ENCODE data around the gene SEMA6D.

The SEMA6D gene

DNA sequence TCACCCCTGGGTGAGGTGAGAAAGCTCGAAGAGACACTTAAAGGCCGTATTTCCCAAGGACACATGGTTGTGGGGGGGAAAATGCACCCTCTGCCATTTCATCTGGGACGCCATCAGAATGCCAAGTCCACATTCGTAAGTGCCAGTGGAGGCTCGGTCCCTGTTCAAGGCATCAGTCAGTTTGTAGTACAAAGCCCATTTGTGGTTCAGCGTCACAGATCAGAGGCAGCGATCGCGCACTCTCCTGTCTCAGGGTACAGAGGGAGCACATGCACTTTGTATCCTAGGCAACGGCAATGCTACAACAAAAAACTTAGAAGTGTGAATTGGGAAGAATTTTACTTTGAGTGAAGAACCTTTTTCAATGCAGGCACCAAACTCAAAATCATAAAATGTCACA is 27.2 kb downstream of the SEMA6D start:
- DNase-seq, result no peak

DNA sequence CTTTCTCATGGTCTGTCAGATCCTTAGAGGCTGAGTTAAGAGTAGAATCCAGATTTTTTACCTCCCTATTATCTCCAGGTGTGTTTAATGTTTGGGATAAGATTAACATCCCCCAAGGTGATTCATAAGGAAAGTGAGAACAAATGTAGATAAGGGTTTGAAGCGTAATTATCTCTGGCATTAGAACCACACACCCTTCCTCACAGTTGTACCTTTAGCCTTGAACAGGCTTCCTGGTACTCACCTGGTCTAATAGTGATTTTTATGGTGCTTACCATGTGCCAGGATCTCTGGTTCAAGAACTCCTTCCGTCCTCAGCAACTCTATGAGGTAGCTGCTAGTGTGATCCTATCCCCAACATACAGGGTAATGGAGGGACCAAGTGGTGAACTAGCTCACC is 27.7 kb downstream of the SEMA6D start:
- DNase-seq, result no peak

- DNase-seq, result no peak
These were observed 29.2 kb downstream of the SEMA6D start for GRCh38 chr15:47746516-47746915.

DNA sequence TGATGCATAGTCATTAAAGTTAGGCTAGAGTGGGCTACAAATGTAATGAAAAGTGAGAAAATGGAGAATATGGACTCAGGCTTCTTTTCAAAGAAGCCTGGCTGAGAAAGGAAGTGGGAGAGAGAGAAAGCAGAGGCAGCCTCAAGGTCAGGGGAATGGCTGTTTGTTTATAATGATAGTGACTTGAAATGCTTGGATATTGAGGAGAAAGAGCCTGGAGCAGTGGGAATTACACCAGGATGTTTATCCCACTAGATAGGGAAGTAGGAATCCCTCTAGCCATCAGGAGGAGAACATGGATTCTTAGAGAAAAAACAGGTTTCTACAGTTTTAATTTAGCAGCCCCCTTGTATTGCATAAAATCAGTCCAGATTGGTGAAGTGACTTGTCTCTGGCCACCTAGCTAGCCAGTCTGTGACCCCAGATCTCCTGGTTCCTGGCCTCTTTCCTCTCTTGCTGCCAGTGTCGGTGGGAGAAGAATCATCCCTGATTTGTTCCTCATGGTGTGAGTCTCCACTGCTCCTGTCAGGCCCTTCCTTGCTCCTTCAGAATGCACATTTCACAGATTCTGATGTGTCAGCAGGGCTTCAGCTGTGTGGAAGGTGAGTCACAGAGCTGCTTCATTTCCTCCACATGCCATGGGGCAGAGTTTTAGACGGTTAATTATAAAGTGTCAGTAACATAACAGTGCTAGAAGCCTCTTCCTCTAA is 32.9 kb downstream of the SEMA6D start:
- DNase-seq, result no peak

DNA sequence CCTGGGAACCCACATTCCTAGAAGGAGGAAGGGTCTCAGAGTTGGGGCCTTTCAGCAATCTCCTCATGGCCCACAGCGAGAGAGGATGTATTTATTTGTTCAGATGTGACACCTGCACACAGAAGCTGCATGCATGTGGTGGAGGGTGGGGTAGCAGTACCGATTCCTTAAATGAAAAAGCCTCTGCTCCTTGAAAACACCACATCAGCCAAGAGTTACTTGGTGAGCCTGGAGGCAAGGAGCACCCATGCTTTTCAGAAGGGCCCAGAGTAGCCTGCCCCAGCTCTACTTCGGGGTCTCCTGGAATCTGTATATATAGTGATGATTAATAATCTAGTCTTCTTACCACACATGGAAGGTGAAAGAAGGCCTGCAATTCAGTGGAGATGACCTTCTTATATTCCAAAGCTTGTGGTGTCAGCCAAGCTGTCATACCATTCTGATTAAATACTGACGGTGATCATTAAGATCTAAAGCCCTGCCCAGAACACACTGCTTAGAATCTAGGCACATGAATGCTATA is 33.5 kb downstream of the SEMA6D start:
- DNase-seq, result no peak

DNA sequence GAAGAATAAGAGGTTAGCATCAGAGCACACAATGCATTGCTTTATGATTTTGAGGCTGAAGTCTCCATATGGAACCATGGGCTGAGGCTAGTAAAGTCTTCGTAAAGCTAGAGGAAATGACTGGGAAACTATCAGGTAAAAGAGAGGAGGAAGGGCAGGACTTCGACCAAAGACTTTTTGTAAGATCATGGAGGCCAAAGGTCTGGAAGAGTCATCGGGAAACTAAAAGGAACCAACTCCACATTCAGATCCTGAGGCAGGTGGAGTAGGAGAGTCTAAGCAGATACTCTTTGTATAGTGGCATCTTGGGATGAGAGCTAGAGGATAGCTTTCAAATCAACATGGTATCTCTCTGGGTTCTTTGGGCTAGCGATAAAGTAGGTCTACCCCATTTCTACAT is 36.3 kb downstream of the SEMA6D start:
- DNase-seq, result no peak

GRCh38 chr15:47754312-47754711 is 37.0 kb downstream of the SEMA6D start:
- no peak for DNase-seq

DNA sequence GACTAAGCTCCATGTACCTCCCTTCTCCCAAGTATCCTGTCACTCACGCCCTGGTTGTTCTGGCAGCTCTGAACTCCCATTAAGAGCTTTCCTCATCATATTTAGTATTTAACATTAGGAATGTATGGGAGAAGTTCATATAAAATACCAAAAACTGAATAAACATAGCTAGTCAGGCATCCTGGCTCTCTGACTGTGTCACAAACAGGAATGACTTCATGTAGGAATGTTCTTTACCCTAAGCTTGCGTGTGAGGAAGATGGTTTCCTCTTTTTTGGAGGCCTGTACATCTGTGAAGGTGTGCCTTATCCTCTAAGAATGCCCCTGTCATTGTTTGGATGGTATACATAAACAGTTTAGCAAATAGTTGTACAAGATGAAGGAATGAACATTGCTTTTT is 38.6 kb downstream of the SEMA6D start:
- no peak for DNase-seq

DNA sequence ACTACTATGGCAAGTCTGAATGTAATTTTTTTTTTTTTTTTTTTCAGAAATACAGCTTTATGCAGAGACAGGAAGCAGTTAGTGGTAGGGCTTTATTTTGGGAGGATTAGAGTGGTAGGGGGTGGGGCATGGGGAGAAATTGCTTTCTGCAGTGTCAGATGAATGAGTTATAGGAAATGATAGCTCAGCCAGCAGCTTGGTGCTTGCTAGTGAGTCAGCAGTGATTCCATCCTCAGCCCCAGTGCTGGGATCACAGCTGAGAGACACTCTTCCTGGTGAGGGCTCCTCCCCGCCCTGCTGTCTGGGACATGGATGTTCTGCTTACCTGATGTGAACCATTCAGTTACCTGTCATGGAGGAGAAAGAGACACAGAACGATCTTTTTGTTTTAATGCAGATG is 39.6 kb downstream of the SEMA6D start:
- no peak for DNase-seq

GRCh38 chr15:47757331-47757730 is 40.0 kb downstream of the SEMA6D start:
- DNase-seq, result no peak

GRCh38 chr15:47762621-47763020 is 45.3 kb downstream of the SEMA6D start:
- no peak for DNase-seq

- no peak for DNase-seq
These were observed 47.4 kb downstream of the SEMA6D start for GRCh38 chr15:47764666-47765065.

- no peak for DNase-seq
These were observed 49.1 kb downstream of the SEMA6D start for GRCh38 chr15:47766406-47766805.

DNA sequence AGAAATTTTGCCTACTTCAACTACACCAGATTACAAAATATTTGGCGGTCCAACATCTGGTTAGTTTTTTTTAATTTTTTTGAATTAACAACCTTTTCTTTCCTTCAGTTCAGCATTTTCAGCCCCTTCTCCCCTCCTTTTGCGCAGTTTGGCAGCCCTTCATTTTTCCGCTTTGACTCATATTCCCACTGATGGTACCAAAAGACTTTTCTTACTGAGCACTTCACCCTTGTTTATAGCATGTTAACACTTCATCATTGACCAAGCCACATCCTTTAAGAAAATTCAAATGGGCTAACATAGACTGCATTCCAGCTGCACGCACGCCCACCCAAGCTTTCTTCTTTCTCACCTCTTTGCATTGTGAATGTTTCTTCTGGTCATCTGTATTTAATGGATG is 49.7 kb downstream of the SEMA6D start:
- no peak for DNase-seq

DNA sequence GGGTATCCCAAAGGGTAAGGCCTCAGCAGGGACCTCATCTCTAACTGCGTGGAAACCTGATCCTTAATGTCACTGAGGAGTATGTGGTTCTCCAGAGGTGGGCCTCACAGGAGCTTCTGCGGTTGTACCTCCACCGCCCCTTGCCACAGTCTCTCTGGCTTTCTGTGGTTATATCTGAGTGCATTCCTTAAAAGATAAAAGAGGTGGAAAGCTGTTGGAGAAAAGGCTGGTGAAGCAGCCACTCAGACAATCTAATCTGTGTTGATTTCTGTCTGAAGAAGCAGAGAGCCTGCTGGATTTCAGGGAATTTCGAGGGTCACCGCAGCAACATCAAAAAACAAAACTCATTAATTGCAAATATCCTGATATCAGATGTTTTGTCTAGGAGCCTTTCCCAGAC is 51.4 kb downstream of the SEMA6D start:
- DNase-seq, result no peak

DNA sequence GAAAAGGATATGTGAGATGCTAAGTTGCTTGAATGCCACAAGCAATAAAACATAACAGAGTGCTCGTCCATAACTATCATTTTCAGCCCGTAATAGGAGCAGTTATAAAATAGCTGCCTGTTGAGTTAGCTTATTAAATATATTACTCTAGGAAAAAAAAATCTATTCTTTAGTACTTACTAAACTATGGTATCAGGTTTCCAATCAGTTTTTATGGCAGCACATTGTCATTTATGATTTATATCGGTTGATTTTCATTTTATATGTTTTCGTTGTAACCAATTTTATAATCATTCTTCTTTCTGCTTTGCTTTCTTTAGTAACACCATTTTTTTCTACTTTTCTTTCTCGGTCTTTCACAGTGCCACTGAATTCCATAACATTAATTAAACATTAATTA is 51.9 kb downstream of the SEMA6D start:
- DNase-seq, result no peak

DNA sequence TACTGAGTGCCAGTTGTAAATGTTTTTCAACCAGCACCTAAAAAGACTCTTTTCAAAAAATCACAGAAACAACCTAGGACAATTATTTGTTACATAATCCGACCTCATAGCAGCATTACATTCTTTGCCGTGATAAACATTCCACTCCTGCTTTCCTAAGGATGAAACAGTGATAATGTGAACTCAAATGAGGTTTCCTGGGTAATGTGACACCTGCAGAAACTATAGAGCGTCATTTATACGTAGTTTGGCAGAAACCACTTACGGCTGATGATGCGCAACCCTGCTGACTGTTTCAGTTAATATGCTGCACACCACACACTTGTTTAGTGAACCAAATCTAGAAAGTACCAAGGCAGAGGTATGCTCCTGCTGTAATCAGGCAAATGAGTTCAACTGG is 55.8 kb downstream of the SEMA6D start:
- DNase-seq, result no peak

GRCh38 chr15:47778263-47778770 is 61.0 kb downstream of the SEMA6D start:
- DNase-seq, result no peak

DNA sequence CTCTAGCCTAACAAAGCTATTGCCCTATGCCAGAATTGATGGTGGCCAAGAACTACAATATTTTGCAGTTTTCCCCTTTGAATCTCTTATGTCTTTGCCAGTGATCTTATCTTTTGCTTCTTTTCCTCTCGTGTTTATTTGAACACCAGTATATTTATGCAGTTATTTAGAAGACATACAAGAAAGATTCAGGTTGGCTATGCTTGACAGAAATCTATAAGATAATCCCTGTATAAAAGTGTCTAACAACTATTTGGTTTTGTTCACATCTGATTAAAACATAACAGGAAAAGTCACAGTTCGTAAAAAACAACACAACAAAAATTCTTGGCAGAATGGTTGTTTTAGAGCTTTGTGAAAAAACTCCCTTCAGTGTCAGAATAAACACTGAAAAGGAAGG is 63.7 kb downstream of the SEMA6D start:
- no peak for DNase-seq

DNA sequence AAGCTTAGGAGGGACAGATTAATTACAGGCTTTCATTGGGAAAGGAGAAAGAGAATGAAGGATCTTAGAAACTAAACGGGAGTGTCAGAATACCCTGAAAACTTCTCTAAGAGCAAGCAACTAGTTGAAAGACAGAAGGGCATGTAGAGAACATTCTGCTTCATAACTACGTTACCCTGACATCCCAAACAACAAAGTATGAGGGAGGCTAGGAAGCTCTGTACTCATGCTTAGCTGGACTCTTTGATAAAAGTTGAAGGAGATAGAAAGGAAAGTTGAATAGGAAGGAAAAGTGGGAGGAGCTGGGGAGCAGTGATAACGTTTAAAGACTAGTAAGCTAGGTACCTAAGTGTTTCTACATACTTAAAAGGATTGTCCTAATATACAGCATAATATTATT is 64.2 kb downstream of the SEMA6D start:
- no peak for DNase-seq

DNA sequence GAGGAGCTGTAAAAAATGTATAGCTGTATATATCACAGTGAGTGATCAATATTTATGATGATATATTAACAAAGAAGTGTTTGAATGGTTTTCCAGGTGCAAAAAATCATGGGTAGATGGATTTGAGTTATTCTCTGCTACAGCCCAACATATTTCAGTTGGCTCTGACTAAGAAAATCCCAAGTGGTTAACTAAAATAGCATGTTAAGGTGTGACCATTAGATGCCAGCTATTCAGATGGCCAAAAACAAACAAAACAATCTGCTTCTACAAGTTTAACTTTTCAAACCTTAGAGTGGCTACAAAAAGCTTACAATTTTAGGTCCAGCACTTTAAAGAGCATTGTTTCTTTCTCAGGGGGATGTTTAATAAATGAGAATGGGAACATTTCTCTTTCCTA is 67.5 kb downstream of the SEMA6D start:
- no peak for DNase-seq

DNA sequence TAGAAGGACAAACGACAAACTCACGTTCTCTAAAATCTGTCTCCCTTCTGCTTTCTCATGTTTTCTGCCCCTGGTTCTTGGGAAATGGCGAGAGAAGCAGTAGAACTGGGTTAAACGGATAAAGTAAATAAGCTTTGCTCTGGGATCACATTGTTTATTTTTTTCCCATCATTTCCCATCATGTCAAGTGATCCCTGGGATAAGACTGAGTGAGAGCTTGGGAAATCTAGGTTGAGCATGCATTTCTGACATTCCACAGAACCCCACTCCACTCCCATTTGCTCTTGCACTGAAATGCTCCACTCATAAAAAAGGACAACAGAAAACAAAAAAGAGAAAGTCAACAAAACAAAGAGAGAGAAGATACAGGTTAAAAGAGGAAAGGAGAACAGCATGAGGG is 69.1 kb downstream of the SEMA6D start:
- DNase-seq, result no peak

DNA sequence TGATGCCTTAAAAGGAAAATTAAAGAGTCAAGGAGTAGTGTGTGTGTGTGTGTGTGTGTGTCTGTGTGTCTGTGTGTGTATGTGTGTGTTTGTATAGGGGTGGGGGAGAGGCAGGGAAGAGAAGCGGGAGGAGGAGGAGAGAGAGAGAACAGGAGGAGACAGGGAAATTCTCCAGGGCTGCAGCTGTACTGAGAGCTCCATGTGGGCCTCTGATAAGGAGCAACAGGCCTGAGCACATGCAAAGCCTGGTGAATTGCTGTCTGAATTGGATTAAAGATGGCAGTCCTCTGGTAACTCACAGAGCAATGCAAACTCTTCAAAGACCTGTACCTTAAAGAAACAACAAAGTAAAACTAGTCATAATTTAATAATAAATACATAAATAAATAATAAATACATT is 70.6 kb downstream of the SEMA6D start:
- no peak for DNase-seq

DNA sequence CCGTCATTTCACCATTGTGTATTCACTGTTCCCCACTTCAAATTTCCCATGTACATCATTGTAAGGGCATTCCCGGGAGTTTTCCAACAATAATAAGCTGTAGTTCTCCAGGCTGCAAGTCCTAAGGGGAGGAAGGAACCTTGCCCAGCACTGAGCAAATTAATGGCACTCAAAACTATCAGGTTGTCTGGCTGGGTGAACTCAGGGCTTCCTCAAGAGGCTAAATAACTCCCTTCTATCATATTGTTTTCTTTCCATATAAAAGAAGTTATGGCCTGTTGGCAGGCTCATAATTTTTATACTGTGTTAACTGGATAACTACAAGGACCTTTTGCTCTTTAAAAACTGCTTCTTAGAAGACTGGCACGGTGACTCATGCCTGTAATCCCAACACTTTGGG is 71.4 kb downstream of the SEMA6D start:
- no peak for DNase-seq

DNA sequence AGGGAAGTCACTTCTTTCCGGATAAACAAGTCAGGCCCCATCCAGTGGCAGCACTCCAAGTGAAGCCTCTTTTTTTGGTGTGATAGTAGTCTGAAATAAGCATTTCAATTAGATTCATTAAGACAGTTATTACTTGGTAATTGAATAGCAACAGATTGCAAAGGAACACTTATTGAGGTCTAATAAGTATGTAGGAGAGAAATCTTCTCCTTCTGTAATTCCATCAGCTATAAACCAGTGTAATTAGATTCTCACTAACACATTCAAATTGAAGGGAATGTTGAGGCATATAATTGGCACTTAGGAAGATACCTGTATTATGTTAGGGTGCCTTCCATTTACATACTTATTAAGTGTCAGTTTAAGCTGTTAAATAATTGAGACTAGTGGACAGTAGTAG is 73.9 kb downstream of the SEMA6D start:
- DNase-seq, result no peak
